A673 (cell line): ENCODE data around the gene KCNMA1.

Experiments used
- CTCF ChIP-seq: fragments of 300-800, 200-600 bp; sonication (generic); conservative IDR thresholded peaks from 2 replicates; pipeline ENCODE4 v1.5.1; 2017; ENCODE audit warnings: low read depth, mild to moderate bottlenecking, antibody characterized with exemption, low read length, moderate library complexity, mixed read lengths
- EZH2 ChIP-seq: fragments of 200-600 bp; sonication (generic); IDR thresholded peaks from 2 replicates; pipeline ENCODE4 v1.6.1; 2017; ENCODE audit warnings: borderline replicate concordance, low read depth, mild to moderate bottlenecking, mixed read lengths, antibody characterized with exemption, low read length; ENCODE audit not compliant: poor library complexity, severe bottlenecking

GRCh38 chr10:77478962-77479359 lies 158.6 kb downstream of the KCNMA1 start:
- no peak for TF ChIP-seq CTCF
- no peak for TF ChIP-seq EZH2
